ENCODE measurements around the gene IGSF8. TPM values are rescaled to one million over a fixed set of nuclear protein-coding genes. Genes with fewer than 3 reads are reported as not detected.

Gene IGSF8
- total and polyA plus RNA-seq, 2 of the 8 experiments (the other 6 are each of a cell fraction or from before 2014, with no cell fraction given) = 69.6 to 132 TPM

- Histone ChIP-seq H3K36me3 (ENCODE audit: control insufficient read depth in 2 of 4, insufficient read depth in 4 of 4, low read length in 3 of 4) (peaks cover 0 to 33% (median 22%) of the 10 kb centered on the region in 4 experiments; a peak in 5 of 8 replicates), H2AK5ac (ENCODE audit: low read depth, low read length) (no peak overlapping the region), H3K27ac (ENCODE audit: low read depth, low read length) (no peak overlapping the region), H3K23me2 (ENCODE audit: low read depth, low read length) (peaks cover 3% of the 10 kb centered on the region; the same call in 1 of the 2 replicates), H3K4ac (replicated peaks; ENCODE audit: insufficient read length, low read depth, low read length) (no peak overlapping the region), H4K5ac (ENCODE audit: insufficient read length, low read depth, low read length) (no peak overlapping the region), H2BK120ac (replicated peaks; ENCODE audit: low read depth, low read length) (no peak overlapping the region), H2BK5ac (ENCODE audit: low read depth, low read length) (no peak overlapping the region), H3K4me2 (ENCODE audit: insufficient read depth in 1 of 2, low read depth in 2 of 2, low read length in 2 of 2) (no peak overlapping the region), H3K56ac (replicated peaks; ENCODE audit: insufficient read length, low read depth, low read length) (no peak overlapping the region), H3K4me1 (replicated peaks in 1 of 4; ENCODE audit: control insufficient read depth in 3 of 4, insufficient read depth in 4 of 4, low read length in 3 of 4) (peaks cover 13 to 19% (median 18%) of the 10 kb centered on the region in 4 experiments), H4K8ac (ENCODE audit: extremely low read depth, insufficient read depth, low read length) (no peak overlapping the region), H2BK12ac (ENCODE audit: low read depth, low read length) (no peak overlapping the region), H3K14ac (ENCODE audit: insufficient read length) (no peak overlapping the region), H4K91ac (replicated peaks; ENCODE audit: insufficient read length, low read length) (no peak overlapping the region), H3K9ac (replicated peaks in 1 of 4; ENCODE audit: extremely low read depth in 1 of 4, low read depth in 3 of 4, low read length in 3 of 4) (no peak overlapping the region), H3K79me1 (ENCODE audit: low read depth, low read length) (peaks cover 3% of the 10 kb centered on the region; the same call in 1 of the 2 replicates), H4K20me1 (replicated peaks in 1 of 2; ENCODE audit: control insufficient read depth in 1 of 2, insufficient read depth in 2 of 2, low read length in 2 of 2) (peaks cover 0 to 1% of the 10 kb centered on the region in 2 experiments), H2BK15ac (ENCODE audit: low read length) (no peak overlapping the region), H3K4me3 (ENCODE audit: extremely low read depth in 1 of 4, insufficient read depth in 2 of 4, low read depth in 3 of 4, low read length in 4 of 4) (no peak overlapping the region), H2AFZ (ENCODE audit: low read length) (no peak overlapping the region), H2BK20ac (ENCODE audit: low read length) (no peak overlapping the region), H3K9me3 (ENCODE audit: insufficient read depth in 2 of 2, low read depth in 1 of 2, low read length in 1 of 2) (no peaks in the 10 kb centered on the region), H3K27me3 (replicated peaks in 1 of 4; ENCODE audit: control insufficient read depth in 3 of 4, extremely low read depth in 1 of 4, insufficient read depth in 3 of 4, low read length in 3 of 4) (no peaks in the 10 kb centered on the region), H3K18ac (ENCODE audit: extremely low read depth, low read length) (no peak overlapping the region), H3K23ac (ENCODE audit: insufficient read length) (no peak overlapping the region), H3K79me2 (ENCODE audit: control insufficient read depth in 1 of 2, insufficient read depth in 2 of 2, low read length in 2 of 2) (peaks cover 0 to 8% of the 10 kb centered on the region in 2 experiments; a peak in 1 of 4 replicates)
- no peak for FAIRE-seq
- DNase-seq (ENCODE audit: low read depth in 1 of 2, low spot score in 2 of 2) = no peak
- ChIA-PET POLR2A (ENCODE audit: partially characterized antibody) (interaction anchor here (0.8 to 1.8 kb wide), 4 partner anchors 12 to 102 kb away, joined by 3 to 4 read pairs (median 3); no protein-coding TSS in a partner anchor), CTCF (ENCODE audit: partially characterized antibody) (interaction anchor here (1.0 to 18.1 kb wide), 4 partner anchors 10 to 44 kb away, joined by 3 to 256 read pairs (median 72); partner anchors contain the start of gene ATP1A2)
- WGBS, 2 experiments (ENCODE audit: extremely low coverage in 1 of 2, insufficient coverage in 1 of 2, insufficient read length in 1 of 2, insufficient replicate concordance in 2 of 2, low coverage in 1 of 2, low lambda C conversion rate in 2 of 2, missing lambda C conversion rate in 1 of 2) = 95% methylated on average over 1 of the region's 1 CpG; no CpG with 5 or more reads in 1 of the 2 experiments
- TF ChIP-seq EZH2 (IDR thresholded peaks at IDR 0.05; ENCODE audit: low read depth, low read length, severe bottlenecking) = no peak
- TF ChIP-seq, protein P1, sequence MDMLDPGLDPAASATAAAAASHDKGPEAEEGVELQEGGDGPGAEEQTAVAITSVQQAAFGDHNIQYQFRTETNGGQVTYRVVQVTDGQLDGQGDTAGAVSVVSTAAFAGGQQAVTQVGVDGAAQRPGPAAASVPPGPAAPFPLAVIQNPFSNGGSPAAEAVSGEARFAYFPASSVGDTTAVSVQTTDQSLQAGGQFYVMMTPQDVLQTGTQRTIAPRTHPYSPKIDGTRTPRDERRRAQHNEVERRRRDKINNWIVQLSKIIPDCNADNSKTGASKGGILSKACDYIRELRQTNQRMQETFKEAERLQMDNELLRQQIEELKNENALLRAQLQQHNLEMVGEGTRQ (IDR thresholded peaks at IDR 0.05; ENCODE audit: low read length) = no peak
- TF ChIP-seq TCF12 (IDR thresholded peaks at IDR 0.05; ENCODE audit: low read depth, low read length) = no peak
- TF ChIP-seq EGR1 (IDR thresholded peaks at IDR 0.05; ENCODE audit: borderline replicate concordance, low read depth, low read length) = no peak
- TF ChIP-seq CTBP2 (IDR thresholded peaks at IDR 0.05; ENCODE audit: borderline replicate concordance, insufficient read depth, insufficient read length, low read length) = no peak
- no peak for TF ChIP-seq KDM4A (IDR thresholded peaks at IDR 0.05; ENCODE audit: low read depth, low read length, severe bottlenecking)
- no peak for TF ChIP-seq MAX (IDR thresholded peaks at IDR 0.05)
- no peak for TF ChIP-seq CBX8 (IDR thresholded peaks at IDR 0.05; ENCODE audit: borderline replicate concordance, low read depth, low read length)
- TF ChIP-seq TBP (IDR thresholded peaks at IDR 0.05; ENCODE audit: low read depth, low read length) = no peak
- TF ChIP-seq TAF1 (IDR thresholded peaks at IDR 0.05; ENCODE audit: low read depth, low read length) = no peak
- TF ChIP-seq EP300 (IDR thresholded peaks at IDR 0.05; ENCODE audit: borderline replicate concordance in 1 of 2, low read depth in 2 of 2, low read length in 2 of 2) = no peak
- no peak for TF ChIP-seq GTF2F1 (IDR thresholded peaks at IDR 0.05; ENCODE audit: borderline replicate concordance, low read depth, low read length)
Measured at GRCh38 chr1:160121388-160121787, 23.0 kb upstream of the IGSF8 start.

Data from H1 (cell line).